Measurements from ENCODE around the gene MTMR12.
A peak's percentile ranks its signal among the peaks of the same experiment; 100 is the strongest.
"Not testable (repeated sequence)": the region's sequence is repeated elsewhere in the genome, so short reads cannot be mapped to it uniquely, and the experiment has no call there.

MTMR12 gene

GRCh38 chr5:32232441-32233219 lies 80.1 kb downstream of the MTMR12 start:
- peak; percentile 86 for DNase-seq

GRCh38 chr5:32231929-32232328 lies 80.8 kb downstream of the MTMR12 start:
- DNase-seq, result no peak

- DNase-seq, result no peak
Observed at GRCh38 chr5:32231241-32231640, 81.5 kb downstream of the MTMR12 start.

- no peak for DNase-seq
Observed at GRCh38 chr5:32230356-32231099, 82.2 kb downstream of the MTMR12 start.

GRCh38 chr5:32229586-32229985 lies 83.2 kb downstream of the MTMR12 start:
- DNase-seq, result no peak

GRCh38 chr5:32228816-32229215 lies 83.9 kb downstream of the MTMR12 start:
- no peak for DNase-seq

GRCh38 chr5:32225445-32225844 lies 87.3 kb downstream of the MTMR12 start:
- DNase-seq, result no peak

GRCh38 chr5:32223972-32224609 lies 88.6 kb downstream of the MTMR12 start:
- DNase-seq, result no peak

- DNase-seq, result no peak
Observed at GRCh38 chr5:32222723-32223470, 89.8 kb downstream of the MTMR12 start.

GRCh38 chr5:32217886-32218396 lies 94.8 kb downstream of the MTMR12 start:
- DNase-seq, result no peak

GRCh38 chr5:32214344-32214743 lies 98.4 kb downstream of the MTMR12 start:
- DNase-seq, result not testable (repeated sequence)

GRCh38 chr5:32210151-32210550 lies 102.6 kb downstream of the MTMR12 start:
- DNase-seq, result no peak

- DNase-seq, result not testable (repeated sequence)
Observed at GRCh38 chr5:32208837-32209236, 103.9 kb downstream of the MTMR12 start.

- DNase-seq, result no peak
Observed at GRCh38 chr5:32207355-32207634, 105.4 kb downstream of the MTMR12 start.

GRCh38 chr5:32206509-32207354 lies 106.0 kb downstream of the MTMR12 start:
- no peak for DNase-seq

GRCh38 chr5:32206053-32206452 lies 106.7 kb downstream of the MTMR12 start:
- DNase-seq, result no peak

GRCh38 chr5:32202394-32202793 lies 110.3 kb downstream of the MTMR12 start:
- no peak for DNase-seq

- no peak for DNase-seq
Observed at GRCh38 chr5:32201122-32201753, 111.5 kb downstream of the MTMR12 start.

GRCh38 chr5:32197032-32197431 lies 115.7 kb downstream of the MTMR12 start:
- no peak for DNase-seq

GRCh38 chr5:32195265-32195664 lies 117.5 kb downstream of the MTMR12 start:
- no peak for DNase-seq

GRCh38 chr5:32193591-32193990 lies 119.1 kb downstream of the MTMR12 start:
- no peak for DNase-seq

GRCh38 chr5:32190095-32190494 lies 122.6 kb downstream of the MTMR12 start:
- DNase-seq, result no peak

Measured in activated CD4-positive, alpha-beta T cell treated with anti-CD3 and anti-CD28 coated beads for 48 hours (primary cell).